ENCODE results near the gene UPK2. TPM values are rescaled to one million over a fixed set of nuclear protein-coding genes. Genes with fewer than 3 reads are reported as not detected.

Gene UPK2
- total and polyA plus RNA-seq, 2 of the 13 experiments (the other 11 are each of a cell fraction or from before 2014, with no cell fraction given), result not detected

DNA sequence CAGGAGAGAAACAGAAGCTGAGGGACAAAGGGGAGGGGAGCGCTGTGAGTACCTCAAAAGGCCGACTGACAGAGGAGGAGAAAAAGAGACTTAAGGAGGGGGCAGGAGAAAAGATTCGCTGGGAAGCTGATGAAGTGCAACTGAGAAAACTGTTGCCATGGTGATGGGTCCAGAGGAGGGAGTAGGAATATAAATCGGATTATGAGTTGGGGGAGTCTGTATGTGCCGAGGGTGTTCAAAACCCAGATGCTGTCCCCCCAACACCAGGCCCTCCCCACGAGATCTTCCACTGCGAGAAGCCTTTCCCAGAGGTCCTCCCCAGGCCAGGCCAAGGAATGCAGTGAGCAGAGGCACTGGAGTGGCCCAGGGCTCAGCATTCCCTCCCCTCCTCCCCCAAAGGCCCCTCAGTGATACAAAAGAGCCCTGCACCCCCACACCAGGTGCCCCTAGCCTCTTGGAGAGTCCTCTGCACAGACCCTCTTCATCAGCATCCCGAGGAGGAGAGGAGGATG lies 16.6 kb upstream of the UPK2 start:
- Histone ChIP-seq H3K27ac (ENCODE audit: extremely low read length, insufficient read depth, low read length) (no peak overlapping the region), H3K27me3 (ENCODE audit: control insufficient read depth in 1 of 2, insufficient read depth in 2 of 2, low read length in 2 of 2) (peaks cover 0 to 19% of the 10 kb centered on the region in 2 experiments; a peak in 2 of 5 replicates), H2AFZ (ENCODE audit: low read length) (no peak overlapping the region), H3K4me2 (ENCODE audit: low read depth, low read length) (no peak overlapping the region), H4K20me1 (ENCODE audit: insufficient read depth, low read length) (no peaks in the 10 kb centered on the region), H3K9ac (ENCODE audit: insufficient read depth, low read depth, low read length) (no peak overlapping the region), H3K79me2 (ENCODE audit: insufficient read depth, low read length) (no peaks in the 10 kb centered on the region), H3K4me1 (ENCODE audit: insufficient read depth, low read length) (peaks cover 31% of the 10 kb centered on the region), H3K36me3 (replicated peaks in 1 of 2; ENCODE audit: control insufficient read depth in 1 of 2, insufficient read depth in 2 of 2, low read length in 2 of 2) (no peaks in the 10 kb centered on the region), H3K4me3 (replicated peaks in 1 of 3; ENCODE audit: insufficient read depth in 1 of 3, low read depth in 2 of 3, low read length in 3 of 3) (no peak overlapping the region), H3K9me3 (ENCODE audit: low read length) (no peaks in the 10 kb centered on the region)
- ChIA-PET CTCF (ENCODE audit: low intra/inter-chr PET ratio, low total read pairs) (no interaction called here), POLR2A (no interaction called here)
- WGBS (ENCODE audit: low lambda C conversion rate), result 18% methylated on average over 8 of the region's 8 CpGs
- no peak for FAIRE-seq
- BruUV-seq (replicated peaks), result no TSS peak
- intact Hi-C loops (cut with micrococcal nuclease; ENCODE audit: unreplicated experiment) (no loop called here), in situ Hi-C loops (cut with HindIII; ENCODE audit: extremely low pct_ligation_motif_present, low pct_unique_long_range_greater_than_20kb) (no loop called here)
- no peak for DNase-seq (ENCODE audit: low spot score)
- no peak for ATAC-seq
- TF ChIP-seq HNRNPUL1 (IDR thresholded peaks at IDR 0.05; ENCODE audit: low read depth, low read length) (no peak), ASH2L (IDR thresholded peaks at IDR 0.05; ENCODE audit: insufficient read length, low read depth, low read length) (no peak), MLX (CRISPR knock-in tag; IDR thresholded peaks at IDR 0.05) (no peak), CCAR2 (optimal IDR thresholded peaks at IDR 0.05; ENCODE audit: low read depth, low read length) (no peak), ZNF773 (CRISPR knock-in tag; IDR thresholded peaks at IDR 0.05; ENCODE audit: borderline replicate concordance) (no peak), TARDBP (CRISPR knock-in tag; IDR thresholded peaks at IDR 0.05) (no peak), KLF9 (CRISPR knock-in tag; IDR thresholded peaks at IDR 0.05; ENCODE audit: low read depth) (no peak), ZNF605 (CRISPR knock-in tag; IDR thresholded peaks at IDR 0.05) (no peak), TFE3 (CRISPR knock-in tag; IDR thresholded peaks at IDR 0.05) (no peak), ZNF740 (CRISPR knock-in tag; IDR thresholded peaks at IDR 0.05) (no peak), CHCHD3 (CRISPR knock-in tag; IDR thresholded peaks at IDR 0.05) (no peak), SRSF9 (IDR thresholded peaks at IDR 0.05; ENCODE audit: borderline replicate concordance, insufficient read depth, low read depth, low read length, poor library complexity, severe bottlenecking) (no peak), REPIN1 (CRISPR knock-in tag; IDR thresholded peaks at IDR 0.05; ENCODE audit: borderline replicate concordance, low read depth) (no peak), NBN (conservative IDR thresholded peaks at IDR 0.05) (no peak)
- TF ChIP-seq, protein P1, sequence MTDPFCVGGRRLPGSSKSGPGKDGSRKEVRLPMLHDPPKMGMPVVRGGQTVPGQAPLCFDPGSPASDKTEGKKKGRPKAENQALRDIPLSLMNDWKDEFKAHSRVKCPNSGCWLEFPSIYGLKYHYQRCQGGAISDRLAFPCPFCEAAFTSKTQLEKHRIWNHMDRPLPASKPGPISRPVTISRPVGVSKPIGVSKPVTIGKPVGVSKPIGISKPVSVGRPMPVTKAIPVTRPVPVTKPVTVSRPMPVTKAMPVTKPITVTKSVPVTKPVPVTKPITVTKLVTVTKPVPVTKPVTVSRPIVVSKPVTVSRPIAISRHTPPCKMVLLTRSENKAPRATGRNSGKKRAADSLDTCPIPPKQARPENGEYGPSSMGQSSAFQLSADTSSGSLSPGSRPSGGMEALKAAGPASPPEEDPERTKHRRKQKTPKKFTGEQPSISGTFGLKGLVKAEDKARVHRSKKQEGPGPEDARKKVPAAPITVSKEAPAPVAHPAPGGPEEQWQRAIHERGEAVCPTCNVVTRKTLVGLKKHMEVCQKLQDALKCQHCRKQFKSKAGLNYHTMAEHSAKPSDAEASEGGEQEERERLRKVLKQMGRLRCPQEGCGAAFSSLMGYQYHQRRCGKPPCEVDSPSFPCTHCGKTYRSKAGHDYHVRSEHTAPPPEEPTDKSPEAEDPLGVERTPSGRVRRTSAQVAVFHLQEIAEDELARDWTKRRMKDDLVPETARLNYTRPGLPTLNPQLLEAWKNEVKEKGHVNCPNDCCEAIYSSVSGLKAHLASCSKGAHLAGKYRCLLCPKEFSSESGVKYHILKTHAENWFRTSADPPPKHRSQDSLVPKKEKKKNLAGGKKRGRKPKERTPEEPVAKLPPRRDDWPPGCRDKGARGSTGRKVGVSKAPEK (CRISPR knock-in tag; IDR thresholded peaks at IDR 0.05; ENCODE audit: borderline replicate concordance), result no peak
- TF ChIP-seq, protein P2, sequence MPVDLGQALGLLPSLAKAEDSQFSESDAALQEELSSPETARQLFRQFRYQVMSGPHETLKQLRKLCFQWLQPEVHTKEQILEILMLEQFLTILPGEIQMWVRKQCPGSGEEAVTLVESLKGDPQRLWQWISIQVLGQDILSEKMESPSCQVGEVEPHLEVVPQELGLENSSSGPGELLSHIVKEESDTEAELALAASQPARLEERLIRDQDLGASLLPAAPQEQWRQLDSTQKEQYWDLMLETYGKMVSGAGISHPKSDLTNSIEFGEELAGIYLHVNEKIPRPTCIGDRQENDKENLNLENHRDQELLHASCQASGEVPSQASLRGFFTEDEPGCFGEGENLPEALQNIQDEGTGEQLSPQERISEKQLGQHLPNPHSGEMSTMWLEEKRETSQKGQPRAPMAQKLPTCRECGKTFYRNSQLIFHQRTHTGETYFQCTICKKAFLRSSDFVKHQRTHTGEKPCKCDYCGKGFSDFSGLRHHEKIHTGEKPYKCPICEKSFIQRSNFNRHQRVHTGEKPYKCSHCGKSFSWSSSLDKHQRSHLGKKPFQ (CRISPR knock-in tag; IDR thresholded peaks at IDR 0.05; ENCODE audit: insufficient replicate concordance), result no peak
- TF ChIP-seq, protein P3, sequence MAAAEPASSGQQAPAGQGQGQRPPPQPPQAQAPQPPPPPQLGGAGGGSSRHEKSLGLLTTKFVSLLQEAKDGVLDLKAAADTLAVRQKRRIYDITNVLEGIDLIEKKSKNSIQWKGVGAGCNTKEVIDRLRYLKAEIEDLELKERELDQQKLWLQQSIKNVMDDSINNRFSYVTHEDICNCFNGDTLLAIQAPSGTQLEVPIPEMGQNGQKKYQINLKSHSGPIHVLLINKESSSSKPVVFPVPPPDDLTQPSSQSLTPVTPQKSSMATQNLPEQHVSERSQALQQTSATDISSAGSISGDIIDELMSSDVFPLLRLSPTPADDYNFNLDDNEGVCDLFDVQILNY (CRISPR knock-in tag; conservative IDR thresholded peaks at IDR 0.05), result no peak

Data from HepG2 (cell line).